ENCODE measurements around the gene COX15. TPM values are rescaled to one million over a fixed set of nuclear protein-coding genes. Genes with fewer than 3 reads are reported as not detected.

The COX15 gene
- polyA plus RNA-seq (2013, experiment 1 of 2), result 28.8 TPM
- polyA plus RNA-seq (2013, experiment 2 of 2), result 26.8 TPM

- H3K9me3 ChIP-seq (ENCODE audit: control insufficient read depth, low read length), result no peaks in the 10 kb centered on the region
- WGBS, 2 experiments (ENCODE audit: insufficient coverage in 2 of 2), result 0% methylated on average over 59 to 62 of the region's 73 CpGs
- peak within 1 kb of the TSS; percentile 83 for H3K4me3 ChIP-seq (ENCODE audit: extremely low read depth, insufficient read depth, low read length, poor library complexity, severe bottlenecking)
- no peaks in the 10 kb centered on the region for H3K4me1 ChIP-seq (ENCODE audit: control insufficient read depth, insufficient read depth, low read length, poor library complexity, severe bottlenecking)
- H3K36me3 ChIP-seq (ENCODE audit: control insufficient read depth, insufficient read depth, low read length), result peaks cover 37% of the 10 kb centered on the region
- peak within 1 kb of the TSS; percentile 89 for H3K27ac ChIP-seq (ENCODE audit: low read depth, low read length, severe bottlenecking)
Measured at GRCh38 chr10:99732033-99732842, at the start of gene COX15, which contains the start of gene CUTC. Gene COX15 (minus strand): TSS chr10:99732127. CDS start chr10:99732049, 78 bp downstream. Gene CUTC (plus strand): TSS chr10:99732234. CDS start chr10:99732349, 115 bp downstream.

- peak overlapping the region; percentile 99 for H3K27ac ChIP-seq (ENCODE audit: low read depth, low read length, severe bottlenecking)
- 71% methylated on average over 1 of the region's 4 CpGs; no CpG with 5 or more reads in 1 of the 2 experiments for WGBS, 2 experiments (ENCODE audit: insufficient coverage in 2 of 2)
- H3K4me3 ChIP-seq (ENCODE audit: extremely low read depth, insufficient read depth, low read length, poor library complexity, severe bottlenecking), result no peak overlapping the region
- peaks cover 25% of the 10 kb centered on the region for H3K4me1 ChIP-seq (ENCODE audit: control insufficient read depth, insufficient read depth, low read length, poor library complexity, severe bottlenecking)
- H3K9me3 ChIP-seq (ENCODE audit: control insufficient read depth, low read length), result no peaks in the 10 kb centered on the region
- H3K36me3 ChIP-seq (ENCODE audit: control insufficient read depth, insufficient read depth, low read length), result no peaks in the 10 kb centered on the region
Measured at GRCh38 chr10:99779335-99779734, 47.4 kb upstream of the COX15 start.

GRCh38 chr10:99777918-99778714 is 46.2 kb upstream of the COX15 start:
- H3K9me3 ChIP-seq (ENCODE audit: control insufficient read depth, low read length), result no peaks in the 10 kb centered on the region
- no CpG with 5 or more reads among the region's 1 CpG for WGBS, 2 experiments (ENCODE audit: insufficient coverage in 2 of 2)
- H3K4me3 ChIP-seq (ENCODE audit: extremely low read depth, insufficient read depth, low read length, poor library complexity, severe bottlenecking), result no peak overlapping the region
- H3K36me3 ChIP-seq (ENCODE audit: control insufficient read depth, insufficient read depth, low read length), result no peaks in the 10 kb centered on the region
- H3K27ac ChIP-seq (ENCODE audit: low read depth, low read length, severe bottlenecking), result peak overlapping the region; percentile 99
- H3K4me1 ChIP-seq (ENCODE audit: control insufficient read depth, insufficient read depth, low read length, poor library complexity, severe bottlenecking), result peaks cover 25% of the 10 kb centered on the region

- Histone ChIP-seq H3K9me3 (ENCODE audit: control insufficient read depth, low read length) (no peaks in the 10 kb centered on the region), H3K4me3 (ENCODE audit: extremely low read depth, insufficient read depth, low read length, poor library complexity, severe bottlenecking) (no peak overlapping the region), H3K27ac (ENCODE audit: low read depth, low read length, severe bottlenecking) (no peak overlapping the region), H3K4me1 (ENCODE audit: control insufficient read depth, insufficient read depth, low read length, poor library complexity, severe bottlenecking) (peaks cover 25% of the 10 kb centered on the region), H3K36me3 (ENCODE audit: control insufficient read depth, insufficient read depth, low read length) (no peaks in the 10 kb centered on the region)
Measured at GRCh38 chr10:99775850-99776249, 43.9 kb upstream of the COX15 start.

GRCh38 chr10:99770408-99771045 is 38.6 kb upstream of the COX15 start:
- no peak overlapping the region for H3K4me3 ChIP-seq (ENCODE audit: extremely low read depth, insufficient read depth, low read length, poor library complexity, severe bottlenecking)
- no peaks in the 10 kb centered on the region for H3K9me3 ChIP-seq (ENCODE audit: control insufficient read depth, low read length)
- no peaks in the 10 kb centered on the region for H3K4me1 ChIP-seq (ENCODE audit: control insufficient read depth, insufficient read depth, low read length, poor library complexity, severe bottlenecking)
- H3K27ac ChIP-seq (ENCODE audit: low read depth, low read length, severe bottlenecking), result no peak overlapping the region
- WGBS, 2 experiments (ENCODE audit: insufficient coverage in 2 of 2), result 93 to 100% methylated on average over 1 to 2 of the region's 4 CpGs
- no peaks in the 10 kb centered on the region for H3K36me3 ChIP-seq (ENCODE audit: control insufficient read depth, insufficient read depth, low read length)

- WGBS, 2 experiments (ENCODE audit: insufficient coverage in 2 of 2), result 86 to 100% methylated on average over 1 to 2 of the region's 5 CpGs
- H3K9me3 ChIP-seq (ENCODE audit: control insufficient read depth, low read length), result no peaks in the 10 kb centered on the region
- H3K27ac ChIP-seq (ENCODE audit: low read depth, low read length, severe bottlenecking), result no peak overlapping the region
- H3K4me1 ChIP-seq (ENCODE audit: control insufficient read depth, insufficient read depth, low read length, poor library complexity, severe bottlenecking), result no peaks in the 10 kb centered on the region
- H3K4me3 ChIP-seq (ENCODE audit: extremely low read depth, insufficient read depth, low read length, poor library complexity, severe bottlenecking), result no peak overlapping the region
- H3K36me3 ChIP-seq (ENCODE audit: control insufficient read depth, insufficient read depth, low read length), result no peaks in the 10 kb centered on the region
Measured at GRCh38 chr10:99769706-99770105, 37.8 kb upstream of the COX15 start.

- H3K4me3 ChIP-seq (ENCODE audit: extremely low read depth, insufficient read depth, low read length, poor library complexity, severe bottlenecking), result no peak overlapping the region
- no peaks in the 10 kb centered on the region for H3K9me3 ChIP-seq (ENCODE audit: control insufficient read depth, low read length)
- H3K36me3 ChIP-seq (ENCODE audit: control insufficient read depth, insufficient read depth, low read length), result no peaks in the 10 kb centered on the region
- no peaks in the 10 kb centered on the region for H3K4me1 ChIP-seq (ENCODE audit: control insufficient read depth, insufficient read depth, low read length, poor library complexity, severe bottlenecking)
- H3K27ac ChIP-seq (ENCODE audit: low read depth, low read length, severe bottlenecking), result no peak overlapping the region
- WGBS, 2 experiments (ENCODE audit: insufficient coverage in 2 of 2), result 82 to 86% methylated on average over 2 of the region's 2 CpGs
Measured at GRCh38 chr10:99768556-99768955, 36.6 kb upstream of the COX15 start.

GRCh38 chr10:99767901-99768300 is 36.0 kb upstream of the COX15 start:
- no peaks in the 10 kb centered on the region for H3K36me3 ChIP-seq (ENCODE audit: control insufficient read depth, insufficient read depth, low read length)
- no peak overlapping the region for H3K4me3 ChIP-seq (ENCODE audit: extremely low read depth, insufficient read depth, low read length, poor library complexity, severe bottlenecking)
- WGBS, 2 experiments (ENCODE audit: insufficient coverage in 2 of 2), result 83% methylated on average over 1 of the region's 5 CpGs
- no peaks in the 10 kb centered on the region for H3K9me3 ChIP-seq (ENCODE audit: control insufficient read depth, low read length)
- no peak overlapping the region for H3K27ac ChIP-seq (ENCODE audit: low read depth, low read length, severe bottlenecking)
- H3K4me1 ChIP-seq (ENCODE audit: control insufficient read depth, insufficient read depth, low read length, poor library complexity, severe bottlenecking), result no peaks in the 10 kb centered on the region

GRCh38 chr10:99766302-99766681 is 34.4 kb upstream of the COX15 start:
- no peaks in the 10 kb centered on the region for H3K36me3 ChIP-seq (ENCODE audit: control insufficient read depth, insufficient read depth, low read length)
- H3K4me3 ChIP-seq (ENCODE audit: extremely low read depth, insufficient read depth, low read length, poor library complexity, severe bottlenecking), result no peak overlapping the region
- no peaks in the 10 kb centered on the region for H3K9me3 ChIP-seq (ENCODE audit: control insufficient read depth, low read length)
- H3K27ac ChIP-seq (ENCODE audit: low read depth, low read length, severe bottlenecking), result no peak overlapping the region
- WGBS, 2 experiments (ENCODE audit: insufficient coverage in 2 of 2), result 69 to 92% methylated on average over 3 to 4 of the region's 8 CpGs
- H3K4me1 ChIP-seq (ENCODE audit: control insufficient read depth, insufficient read depth, low read length, poor library complexity, severe bottlenecking), result no peaks in the 10 kb centered on the region

GRCh38 chr10:99765672-99766301 is 33.9 kb upstream of the COX15 start:
- H3K9me3 ChIP-seq (ENCODE audit: control insufficient read depth, low read length), result no peaks in the 10 kb centered on the region
- H3K27ac ChIP-seq (ENCODE audit: low read depth, low read length, severe bottlenecking), result no peak overlapping the region
- no peaks in the 10 kb centered on the region for H3K36me3 ChIP-seq (ENCODE audit: control insufficient read depth, insufficient read depth, low read length)
- WGBS, 2 experiments (ENCODE audit: insufficient coverage in 2 of 2), result 63 to 100% methylated on average over 2 of the region's 4 CpGs
- H3K4me3 ChIP-seq (ENCODE audit: extremely low read depth, insufficient read depth, low read length, poor library complexity, severe bottlenecking), result no peak overlapping the region
- H3K4me1 ChIP-seq (ENCODE audit: control insufficient read depth, insufficient read depth, low read length, poor library complexity, severe bottlenecking), result no peaks in the 10 kb centered on the region
